WERI-Rb-1 (cell line): ENCODE results near the gene MAN2B1.

Source experiments
- DNase-seq: peaks from one replicate; pipeline ENCODE4 v3.0.0-alpha.2; 2020
- H3K27ac ChIP-seq: fragments of 250-450 bp; sonication (Bioruptor Pico); 2 replicates; pipeline ENCODE4 v1.5.1; 2020; ENCODE audit warnings: mild to moderate bottlenecking, moderate library complexity
- H3K27me3 ChIP-seq: fragments of 250-450 bp; sonication (Bioruptor Pico); 2 replicates; pipeline ENCODE4 v1.5.1; 2021; ENCODE audit warnings: mild to moderate bottlenecking, low read depth, moderate library complexity; ENCODE audit not compliant: insufficient read depth, severe bottlenecking
- H3K36me3 ChIP-seq: fragments of 250-450 bp; sonication (Bioruptor Pico); 2 replicates; pipeline ENCODE4 v1.5.1; 2020; ENCODE audit warnings: mild to moderate bottlenecking, moderate library complexity
- H3K4me3 ChIP-seq: 2 replicates; pipeline ENCODE4 v1.5.1; 2011; ENCODE audit warnings: low read depth, mild to moderate bottlenecking, control low read depth, low read length
- H3K9me3 ChIP-seq: fragments of 250-450 bp; sonication (Bioruptor Pico); 2 replicates; pipeline ENCODE4 v1.5.1; 2021; ENCODE audit warnings: mild to moderate bottlenecking, moderate library complexity; ENCODE audit not compliant: severe bottlenecking
- CTCF ChIP-seq: IDR thresholded peaks from 2 replicates; pipeline ENCODE4 v1.5.1; 2011; ENCODE audit warnings: low read depth, mild to moderate bottlenecking, control low read depth, inconsistent platforms, low read length

MAN2B1 gene

GRCh38 chr19:12610540-12611360 lies 55.8 kb downstream of the MAN2B1 start, which contains the start of the genes ZNF490 and ZNF791:
TSS of gene ZNF490 (minus strand) at chr19:12610813. CDS start at chr19:12610680, 133 bp downstream.
TSS of gene ZNF791 (plus strand) at chr19:12610920. CDS start at chr19:12611080, 160 bp downstream.
- Histone ChIP-seq H3K27ac (peak within 1 kb of the TSS; percentile 89), H3K9me3 (no peaks in the 10 kb centered on the region), H3K4me3 (peak within 1 kb of the TSS; percentile 100), H3K27me3 (no peaks in the 10 kb centered on the region), H3K36me3 (peaks cover 40% of the 10 kb centered on the region)
- TF ChIP-seq CTCF = no peak
- peak; percentile 99 for DNase-seq

- no peak for DNase-seq
- no peak for TF ChIP-seq CTCF
- no peaks in the 10 kb centered on the region for H3K9me3 ChIP-seq
- H3K36me3 ChIP-seq = peaks cover 17% of the 10 kb centered on the region
- H3K27ac ChIP-seq = no peak overlapping the region
- no peaks in the 10 kb centered on the region for H3K27me3 ChIP-seq
- no peak overlapping the region for H3K4me3 ChIP-seq
Observed at GRCh38 chr19:12607631-12608030, 58.9 kb downstream of the MAN2B1 start.

GRCh38 chr19:12606796-12607195 lies 59.7 kb downstream of the MAN2B1 start:
- peaks cover 17% of the 10 kb centered on the region for H3K36me3 ChIP-seq
- no peak overlapping the region for H3K4me3 ChIP-seq
- no peak overlapping the region for H3K27ac ChIP-seq
- DNase-seq = no peak
- TF ChIP-seq CTCF = no peak
- no peaks in the 10 kb centered on the region for H3K27me3 ChIP-seq
- H3K9me3 ChIP-seq = no peaks in the 10 kb centered on the region

GRCh38 chr19:12603714-12604113 lies 62.8 kb downstream of the MAN2B1 start:
- DNase-seq = no peak
- no peak overlapping the region for H3K27ac ChIP-seq
- TF ChIP-seq CTCF = no peak
- no peak overlapping the region for H3K4me3 ChIP-seq
- H3K27me3 ChIP-seq = no peaks in the 10 kb centered on the region
- H3K36me3 ChIP-seq = peaks cover 14% of the 10 kb centered on the region
- no peaks in the 10 kb centered on the region for H3K9me3 ChIP-seq

- no peaks in the 10 kb centered on the region for H3K27me3 ChIP-seq
- no peak for DNase-seq
- no peak for TF ChIP-seq CTCF
- H3K27ac ChIP-seq = no peak overlapping the region
- H3K9me3 ChIP-seq = no peaks in the 10 kb centered on the region
- no peak overlapping the region for H3K4me3 ChIP-seq
- peaks cover 4% of the 10 kb centered on the region; the same call in 1 of the 2 replicates for H3K36me3 ChIP-seq
Observed at GRCh38 chr19:12597594-12597993, 68.9 kb downstream of the MAN2B1 start.
